Inflammatory macrophage treated with lipopolysaccharide for 1 hour (primary cell): ENCODE results near the gene SEMA3A.
A peak's percentile ranks its signal among the peaks of the same experiment; 100 is the strongest.

ENCODE experiments used
- DNase-seq, 2 donors: peaks; one replicate each; pipeline ENCODE4 v3.0.0-alpha.2; 2020 to 2022

Gene SEMA3A

DNA sequence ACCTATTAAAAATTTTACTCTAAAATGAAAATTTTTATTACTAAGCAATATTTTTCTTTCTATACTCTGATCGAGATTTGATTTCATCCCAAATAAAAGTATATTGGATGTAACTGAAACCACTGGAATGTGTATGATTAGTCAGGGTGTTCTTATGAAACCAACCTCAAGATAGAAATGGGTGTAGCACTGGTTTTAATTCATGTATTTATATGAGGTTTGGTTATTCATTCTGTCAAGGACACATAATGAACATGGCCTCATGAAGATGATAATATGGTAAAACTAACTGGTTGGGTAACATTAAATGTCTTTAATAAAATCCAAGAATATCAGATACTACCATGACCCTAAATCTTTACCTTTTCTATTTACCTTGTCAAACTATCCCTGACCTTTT lies 197.7 kb downstream of the SEMA3A start:
- DNase-seq, result no peak

DNA sequence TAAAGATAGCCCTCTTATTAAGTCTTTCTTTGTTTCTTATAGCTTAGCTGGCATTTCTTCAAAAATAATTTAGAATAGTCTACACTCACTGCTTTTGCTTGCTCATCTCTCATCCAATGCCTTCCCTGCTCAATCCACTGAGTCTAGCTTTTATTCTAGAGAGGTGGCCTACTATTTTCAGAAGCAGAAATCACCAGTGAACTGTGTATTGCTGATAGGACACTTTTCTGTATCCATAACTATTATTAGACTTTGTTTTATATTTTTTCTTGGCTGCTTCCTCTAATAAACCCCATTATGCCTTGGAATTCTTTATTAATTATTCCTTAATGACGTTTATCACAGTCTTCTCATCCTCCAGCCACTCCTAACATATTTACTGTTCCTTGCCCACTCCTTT lies 206.8 kb downstream of the SEMA3A start:
- no peak for DNase-seq

DNA sequence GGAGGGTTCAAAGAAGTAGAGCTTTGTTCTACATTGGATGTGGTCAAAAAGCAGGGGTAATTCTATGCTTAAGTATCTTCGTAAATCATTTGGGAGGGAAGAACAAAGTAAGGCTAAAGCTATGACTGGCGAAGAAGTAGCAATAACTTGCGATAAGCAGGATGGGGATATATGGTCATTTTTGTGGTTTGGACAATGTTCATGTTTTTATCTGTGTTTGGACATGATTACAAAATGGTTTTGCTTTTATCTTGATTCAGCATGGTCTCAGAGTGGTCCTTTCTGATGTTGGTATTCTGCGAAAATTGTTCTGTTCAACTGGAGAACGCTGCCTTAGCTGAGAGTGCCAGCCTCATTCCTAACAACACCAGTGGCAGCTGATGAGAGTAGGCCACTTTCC lies 208.8 kb downstream of the SEMA3A start:
- no peak for DNase-seq

DNA sequence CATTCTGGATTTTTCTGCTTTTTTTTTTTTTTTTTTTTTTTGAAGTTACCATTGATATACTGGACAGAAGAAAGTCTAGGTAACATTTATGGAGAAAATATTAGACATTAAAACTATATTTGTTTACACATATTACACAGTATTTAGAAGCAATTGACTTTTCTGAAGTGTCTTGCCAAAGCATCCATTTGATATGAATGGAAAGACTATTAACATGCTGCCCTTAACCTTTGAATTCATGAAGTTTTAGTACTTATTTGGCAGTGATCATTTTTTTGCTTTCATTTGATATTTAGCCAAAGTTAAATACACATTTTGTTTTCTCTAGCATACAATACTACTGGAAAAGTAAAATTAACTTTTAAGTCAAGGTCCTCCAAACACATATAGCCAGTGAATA lies 210.0 kb downstream of the SEMA3A start:
- no peak for DNase-seq

DNA sequence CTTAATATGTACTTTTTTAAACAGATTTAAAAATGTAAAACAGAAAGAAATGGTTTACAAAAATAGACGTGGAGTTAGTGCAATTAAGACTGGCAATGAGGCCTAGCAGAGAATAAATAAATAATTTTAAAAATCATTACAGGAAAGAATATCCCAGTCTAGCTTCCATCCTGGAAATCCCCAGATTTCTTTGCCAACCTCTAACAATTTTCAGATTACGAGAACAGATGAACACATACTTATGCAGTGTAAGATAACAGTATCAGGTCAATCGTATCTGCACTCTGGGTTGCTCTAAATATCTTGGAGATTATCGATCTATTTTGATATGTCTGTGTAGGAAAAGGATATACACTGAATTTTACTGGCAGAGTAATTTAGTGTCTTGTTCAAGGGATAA lies 210.5 kb downstream of the SEMA3A start:
- DNase-seq, result no peak

DNA sequence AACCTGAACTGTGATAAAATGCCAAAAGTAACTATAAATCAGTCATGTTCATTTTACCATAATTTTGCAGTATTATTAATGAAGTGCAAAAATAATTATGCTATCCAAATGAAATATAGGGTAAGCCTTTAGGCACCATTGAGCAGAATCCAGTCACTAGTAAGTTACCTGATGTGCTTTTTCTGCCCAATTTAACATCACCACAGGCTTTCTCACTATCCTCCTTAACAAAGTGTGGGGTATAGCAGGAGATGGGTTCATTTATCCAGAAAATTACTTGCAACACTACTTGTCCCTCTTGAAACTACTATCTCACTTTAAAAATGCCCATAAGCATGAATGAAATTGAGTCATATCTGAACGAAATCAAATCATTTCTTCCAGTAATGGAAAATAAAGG lies 211.0 kb downstream of the SEMA3A start:
- DNase-seq, result no peak

DNA sequence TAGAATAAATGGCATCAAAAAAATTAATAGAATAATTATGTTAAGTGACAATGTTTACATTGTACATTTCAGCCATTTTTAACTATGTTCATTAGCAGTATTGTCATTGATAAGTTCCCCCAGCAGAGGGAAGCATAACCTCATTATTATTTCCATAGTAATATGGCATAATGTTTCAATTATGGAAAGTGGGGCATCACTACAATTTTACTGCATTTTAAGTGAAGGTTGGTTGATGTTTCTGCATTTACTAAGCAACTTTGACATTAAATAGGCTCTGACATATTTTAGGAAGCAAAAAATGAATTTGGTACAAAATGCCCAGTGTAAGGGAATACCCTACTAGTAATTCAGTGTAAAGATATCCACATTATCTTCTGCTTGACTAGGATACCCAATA lies 218.3 kb downstream of the SEMA3A start:
- DNase-seq, result peak; percentile 11 to 86

DNA sequence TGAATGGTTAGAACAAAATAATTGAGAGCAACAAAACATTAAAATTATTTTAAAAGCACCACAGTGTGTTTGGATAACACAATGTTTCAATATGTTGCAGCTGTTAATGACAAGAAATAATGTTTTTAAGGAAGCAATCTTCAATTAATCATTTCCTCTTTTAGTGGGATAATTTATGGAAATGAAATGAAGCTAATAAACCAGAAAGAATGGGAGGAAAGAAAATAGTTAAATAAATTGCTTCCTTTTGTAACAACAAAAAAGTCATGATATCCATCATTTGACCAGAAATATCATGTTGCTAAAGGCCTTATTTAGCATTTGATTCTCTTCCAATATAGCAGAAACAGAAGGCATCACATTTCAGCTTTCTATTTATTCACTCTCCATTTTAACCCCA lies 224.5 kb downstream of the SEMA3A start:
- DNase-seq, result no peak

DNA sequence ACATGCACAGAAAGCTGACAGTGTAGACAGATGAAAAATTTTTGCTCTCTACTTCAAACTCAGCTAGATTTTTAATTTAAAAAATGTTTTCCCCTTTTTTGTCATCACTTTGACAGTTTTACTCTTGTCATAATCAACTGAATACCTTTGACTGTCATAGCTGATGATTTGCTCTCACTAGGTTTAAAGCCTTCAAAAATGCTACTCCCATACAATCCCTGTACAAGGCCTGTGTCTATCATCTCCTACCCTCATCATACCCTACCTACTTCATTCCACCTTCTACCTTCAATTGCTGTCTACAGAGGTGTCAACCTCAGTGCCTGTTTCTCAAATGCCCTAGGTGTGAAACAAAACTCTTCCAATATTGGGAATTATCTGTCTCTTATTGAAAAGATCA lies 230.3 kb downstream of the SEMA3A start:
- DNase-seq, result no peak

DNA sequence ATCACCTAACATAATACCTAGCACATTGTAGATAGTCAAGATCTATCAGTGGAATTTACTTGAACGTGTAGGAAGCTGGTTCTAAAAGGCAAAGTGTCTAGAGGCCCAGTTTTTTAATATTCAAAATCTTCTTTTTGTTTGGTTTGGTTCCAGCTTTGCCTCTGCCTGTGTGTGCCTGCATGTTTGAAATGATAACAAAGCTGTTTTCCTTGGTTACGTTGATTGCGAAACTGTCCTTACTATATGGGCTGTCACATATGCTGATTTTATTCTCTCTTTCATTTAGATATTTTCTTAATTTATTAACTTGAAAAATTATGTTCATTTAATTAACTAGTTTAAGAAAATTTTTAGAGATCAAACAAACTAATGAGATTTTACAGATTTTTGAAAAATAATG lies 237.3 kb downstream of the SEMA3A start:
- no peak for DNase-seq

DNA sequence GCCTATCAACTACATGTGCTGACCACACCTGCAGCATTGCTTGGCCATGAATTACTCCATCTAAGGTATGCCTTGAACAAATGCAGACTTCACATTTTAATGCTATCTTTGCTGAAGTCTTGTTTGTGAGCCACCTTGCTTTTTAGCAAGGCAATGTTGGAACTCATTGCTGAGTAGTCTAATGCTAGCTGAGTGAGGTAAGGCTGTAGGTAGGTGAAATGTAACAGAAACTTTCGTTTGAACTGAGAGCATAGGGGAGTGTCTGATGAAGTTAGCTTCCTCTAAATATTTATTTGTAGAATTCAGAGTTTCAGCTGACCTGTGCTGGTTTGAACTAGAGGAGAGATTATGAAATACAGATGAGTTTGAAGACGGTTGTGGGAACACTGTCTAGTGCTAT lies 238.5 kb downstream of the SEMA3A start:
- DNase-seq, result no peak

DNA sequence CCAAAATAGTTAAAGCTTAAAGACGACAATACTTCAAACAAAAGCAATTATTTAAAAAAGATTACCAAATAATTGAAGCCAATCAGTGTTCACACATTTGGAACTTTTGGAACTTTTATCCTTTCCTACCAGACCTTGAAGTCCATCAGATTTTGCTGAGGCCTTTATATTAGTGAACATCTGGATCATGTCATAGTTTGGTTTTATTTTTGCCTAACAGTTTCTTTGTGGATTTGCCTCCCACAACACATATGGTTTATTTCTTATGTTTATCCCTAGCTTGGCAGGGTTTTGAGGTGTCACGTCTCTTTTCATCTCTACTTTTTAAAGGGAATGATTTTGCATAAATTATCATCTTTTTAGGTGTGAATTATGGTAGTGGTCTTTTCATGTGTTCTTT lies 242.4 kb downstream of the SEMA3A start:
- no peak for DNase-seq

DNA sequence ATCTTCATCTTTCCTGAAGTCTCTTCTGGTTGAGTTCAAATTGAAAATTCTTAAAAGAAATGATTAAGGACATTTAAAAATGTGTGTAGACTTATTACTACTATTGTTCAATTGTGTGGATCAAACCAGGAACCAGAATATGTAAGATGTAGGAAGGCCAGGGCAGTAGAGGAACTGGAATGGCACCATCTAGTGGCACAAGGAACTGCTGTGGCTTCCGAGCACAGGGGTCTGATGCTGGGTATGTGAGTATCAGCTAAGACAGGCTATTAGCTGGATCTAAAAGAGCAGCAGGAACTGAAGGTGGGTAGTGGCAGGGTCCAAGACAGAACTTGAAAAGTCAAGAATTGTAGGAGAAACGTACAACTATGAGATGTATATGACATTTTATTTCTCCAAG lies 247.3 kb downstream of the SEMA3A start:
- DNase-seq, result peak in 1 of 2 donors; percentile 10

DNA sequence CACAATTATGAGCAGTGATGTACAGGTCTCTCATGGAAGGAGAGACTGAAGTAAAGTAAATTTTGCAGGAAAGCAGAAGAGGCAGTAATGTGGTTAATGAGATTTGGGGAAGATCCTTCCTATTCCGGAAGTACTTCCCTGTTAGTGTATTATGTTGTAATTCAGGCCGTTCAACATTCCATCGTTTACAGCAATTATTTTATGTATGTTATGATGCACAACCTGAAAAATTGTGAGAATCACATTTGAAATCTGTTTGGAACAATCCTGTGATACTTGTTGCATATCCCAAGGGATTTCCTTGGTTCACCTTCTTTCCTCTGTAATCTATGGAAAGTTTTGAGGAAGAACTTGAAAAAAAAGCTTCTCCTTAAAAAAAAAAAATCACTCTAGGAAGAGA lies 247.8 kb downstream of the SEMA3A start:
- DNase-seq, result no peak

DNA sequence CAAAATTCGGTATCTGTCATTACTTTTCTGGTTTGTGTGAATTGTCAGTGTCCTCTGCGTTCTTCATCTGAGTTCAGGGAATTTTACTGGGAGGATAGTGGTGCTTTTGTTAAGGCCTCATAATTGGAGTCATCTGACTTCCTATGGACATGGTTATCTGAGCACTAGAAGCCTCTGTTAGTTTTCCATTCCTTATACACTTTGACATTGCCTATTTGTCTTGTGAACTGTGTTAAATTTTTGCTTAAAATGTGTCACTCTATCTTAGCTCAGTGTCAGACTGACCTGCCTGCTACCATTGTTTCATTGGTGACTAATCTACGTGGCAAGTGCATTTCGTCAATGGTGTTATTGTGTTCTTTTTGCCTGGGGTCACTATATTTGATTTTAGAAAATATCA lies 253.3 kb downstream of the SEMA3A start:
- DNase-seq, result no peak

DNA sequence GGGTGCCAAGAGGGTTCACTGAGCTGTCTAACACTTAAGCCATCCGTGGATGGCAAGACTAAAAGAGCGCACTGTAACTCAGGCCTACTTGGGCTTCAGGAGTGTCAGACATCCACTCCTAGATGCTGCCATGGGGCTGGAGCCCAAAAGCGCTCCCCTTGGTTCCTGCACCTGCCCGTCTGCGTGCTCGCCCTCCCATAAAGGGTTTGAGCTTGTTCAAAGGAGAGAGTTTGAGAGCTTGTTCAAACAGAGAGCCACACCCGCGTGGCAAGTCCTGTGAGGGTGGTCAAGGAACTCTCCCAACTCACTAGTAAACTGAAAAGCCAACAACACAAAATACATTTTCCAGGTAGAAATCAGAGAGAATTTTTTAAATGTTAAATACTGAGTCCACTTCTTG lies 256.7 kb downstream of the SEMA3A start:
- DNase-seq, result no peak

DNA sequence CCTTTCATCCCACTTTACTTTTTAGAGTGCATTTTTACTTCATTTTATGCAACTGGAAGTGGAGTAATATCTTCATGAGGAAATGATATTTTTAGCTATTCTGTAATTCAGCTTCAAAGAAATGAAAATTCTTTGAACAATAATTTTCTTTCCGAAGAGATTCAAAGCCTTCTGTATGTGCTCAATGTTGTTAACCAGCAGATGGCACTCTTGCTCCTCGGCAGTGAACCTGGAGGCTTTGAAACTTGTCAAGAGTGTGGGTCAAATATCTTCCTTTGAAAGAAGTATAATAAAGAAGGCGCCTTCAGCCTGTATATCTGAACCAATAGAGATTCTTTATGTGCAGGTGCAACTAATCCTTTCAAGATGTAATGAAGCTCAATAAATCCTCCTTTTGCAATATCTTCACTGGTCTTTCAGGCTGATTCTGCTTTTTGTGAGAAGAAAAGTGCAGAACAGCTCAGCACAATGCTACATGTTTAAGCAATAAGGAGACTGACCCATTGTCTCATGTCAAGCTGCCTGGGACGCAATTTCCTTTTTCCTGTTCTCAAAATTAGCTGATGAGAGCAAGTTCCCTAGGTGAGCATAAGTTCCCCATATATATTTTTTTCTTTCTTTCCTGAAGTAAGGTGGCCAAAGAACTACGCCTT lies 258.4 kb downstream of the SEMA3A start:
- DNase-seq, result peak; percentile 31 to 63

DNA sequence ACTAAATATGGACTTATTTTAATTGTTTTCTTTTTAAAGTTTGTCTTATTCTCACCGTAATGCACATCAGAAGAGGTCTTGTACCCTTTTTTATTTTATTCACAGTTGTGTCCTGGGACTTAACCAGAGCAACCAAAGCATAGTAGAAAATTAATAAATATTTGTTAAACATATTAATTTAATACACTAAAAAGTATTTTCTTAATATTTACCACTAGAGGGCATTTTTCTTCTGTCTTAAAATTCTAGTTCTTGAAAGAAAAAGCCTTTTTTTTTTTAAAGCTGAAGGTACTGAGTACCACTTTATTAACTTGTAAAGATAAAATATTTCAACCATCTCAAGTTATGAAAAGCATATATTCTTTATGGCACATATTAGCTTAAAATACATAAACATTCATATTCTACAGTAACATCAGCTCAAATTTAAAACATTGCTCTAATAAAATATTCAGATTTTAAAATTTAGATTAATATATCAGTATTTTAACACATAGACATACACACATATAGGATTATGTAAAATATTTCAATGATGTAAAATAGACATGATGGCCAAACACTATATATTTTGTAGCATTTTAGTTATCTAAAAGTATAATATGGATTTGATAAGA lies 260.4 kb downstream of the SEMA3A start:
- peak; percentile 8 to 23 for DNase-seq

DNA sequence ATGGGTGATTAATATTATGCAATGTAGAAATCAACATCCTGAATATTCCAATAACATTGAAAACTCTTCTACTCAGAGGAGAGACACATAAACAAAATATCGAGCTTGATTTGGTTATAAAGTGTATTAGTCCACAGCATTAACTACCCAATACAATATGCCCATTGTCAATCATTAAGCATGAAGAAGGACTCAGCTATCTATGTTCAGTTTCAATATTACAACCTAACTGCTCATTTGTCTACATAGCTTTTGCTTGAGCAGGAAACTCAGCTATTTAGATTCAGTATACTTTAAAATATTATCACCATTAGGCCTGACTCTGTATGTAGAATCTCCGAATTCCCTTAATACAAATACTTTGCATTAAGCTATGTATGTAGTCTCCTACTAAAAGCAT lies 262.6 kb downstream of the SEMA3A start:
- DNase-seq, result no peak

DNA sequence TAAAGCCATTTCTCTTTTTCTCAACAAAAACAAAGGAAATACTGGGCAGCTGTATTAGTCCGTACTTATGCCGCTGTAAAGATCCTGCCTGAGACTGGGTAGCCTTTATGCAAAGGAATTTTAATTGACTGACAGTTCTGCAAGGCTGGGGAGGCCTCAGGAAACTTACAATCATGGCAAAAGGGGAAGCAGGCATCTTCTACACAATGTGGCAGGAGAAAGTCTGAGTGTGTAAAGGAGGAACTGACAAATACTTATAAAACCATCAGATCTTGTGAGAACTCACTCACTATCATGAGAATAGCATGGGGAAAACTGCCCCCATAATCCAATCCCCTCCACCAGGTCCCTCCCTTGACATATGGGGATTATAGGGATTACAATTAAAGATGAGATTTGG lies 264.3 kb downstream of the SEMA3A start:
- no peak for DNase-seq

DNA sequence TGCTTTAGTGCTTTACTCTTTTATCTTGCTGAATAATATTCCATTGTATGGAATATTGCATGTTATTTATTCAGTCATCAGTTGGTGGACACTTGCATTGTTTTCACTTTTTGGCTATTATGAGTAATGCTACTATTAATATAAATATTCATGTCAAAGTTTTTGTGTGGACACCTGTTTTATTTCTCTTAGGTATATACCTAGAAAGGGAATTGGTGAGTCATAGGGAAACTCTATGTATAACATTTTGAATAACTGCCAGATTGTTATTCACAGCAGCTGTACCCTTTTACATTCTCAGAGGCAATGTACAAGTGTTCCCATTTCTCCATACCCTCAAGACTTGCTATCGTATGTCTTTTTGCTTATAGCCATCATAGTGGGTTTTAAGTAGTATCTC lies 268.7 kb downstream of the SEMA3A start:
- DNase-seq, result no peak

DNA sequence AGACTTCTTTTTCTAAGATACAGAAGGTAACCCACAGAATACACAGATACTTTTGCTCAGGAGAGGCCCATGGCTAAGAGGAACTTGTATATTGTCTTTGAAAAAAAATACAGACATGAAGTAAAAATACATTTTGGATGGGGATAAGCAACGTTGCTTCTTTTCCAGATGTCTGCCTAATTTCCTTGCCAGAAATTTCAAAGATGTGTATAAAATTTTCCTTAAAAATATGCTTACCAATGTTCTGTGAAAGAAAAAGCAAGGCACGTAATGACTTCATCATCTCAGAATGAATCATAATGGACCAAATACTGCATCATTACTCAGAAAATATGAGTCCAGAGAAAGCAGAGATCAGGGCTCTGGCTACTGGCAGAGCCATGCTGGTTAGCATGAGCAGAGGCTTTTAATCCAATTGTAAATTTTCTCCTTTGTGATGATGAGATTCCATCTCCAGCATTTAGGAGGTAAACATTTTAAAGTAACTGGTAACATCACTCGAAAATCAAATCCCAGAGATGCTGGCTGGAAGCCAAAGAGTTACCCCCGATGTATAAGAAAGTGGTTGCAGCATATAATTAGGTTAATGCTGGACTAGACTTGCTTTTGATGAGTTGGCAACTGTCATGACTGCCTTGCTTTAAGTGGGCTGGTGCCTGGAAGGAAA lies 272.5 kb downstream of the SEMA3A start:
- no peak for DNase-seq

DNA sequence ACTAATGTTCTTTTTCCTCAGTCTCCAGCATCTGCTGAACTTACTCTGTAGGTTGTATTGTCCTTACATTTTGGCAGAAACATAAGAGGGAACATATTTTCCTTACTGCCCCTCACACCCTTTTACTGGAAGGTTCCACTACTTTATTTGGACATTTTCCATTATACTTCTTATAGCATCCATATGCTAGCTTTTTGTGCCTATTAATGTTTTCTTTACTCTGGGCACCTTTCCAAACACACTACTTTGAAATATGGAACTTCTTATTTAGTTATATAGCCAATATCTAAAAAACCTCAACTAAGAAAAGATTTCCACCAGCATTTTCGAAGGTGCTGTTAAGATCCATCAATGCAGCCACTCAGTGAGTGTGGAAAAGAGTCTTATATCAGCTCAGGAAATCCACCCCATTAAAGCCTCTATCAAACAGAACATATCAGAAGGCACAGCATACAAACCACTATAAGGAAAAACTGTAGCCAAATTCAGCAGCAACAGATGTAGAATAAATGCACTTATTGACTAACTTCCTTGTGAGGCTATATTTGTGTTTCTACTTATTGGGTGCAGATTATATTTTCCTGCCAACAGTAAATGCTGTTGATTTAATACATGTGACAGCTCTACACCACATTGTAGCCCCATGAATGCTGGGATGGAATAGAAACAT lies 273.2 kb downstream of the SEMA3A start:
- DNase-seq, result no peak

DNA sequence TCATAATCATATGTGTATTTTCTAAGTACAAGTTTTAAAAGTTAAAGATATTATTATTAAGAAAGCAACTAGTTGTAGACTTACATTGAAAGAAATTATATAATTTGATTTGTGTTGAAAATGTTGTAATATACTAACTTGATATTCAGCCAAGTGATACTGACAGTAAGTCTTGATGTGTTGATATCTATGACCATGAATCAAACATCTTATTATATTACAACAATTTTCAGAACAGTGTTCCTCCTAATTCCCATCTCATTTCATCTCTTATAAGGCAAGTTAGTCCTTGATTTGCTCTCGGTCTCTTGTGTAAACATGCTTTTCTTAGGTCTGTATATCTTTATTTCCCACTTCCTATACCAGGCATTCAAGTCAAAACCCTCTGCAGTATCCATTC lies 276.4 kb downstream of the SEMA3A start:
- no peak for DNase-seq
